Measurements from ENCODE around the gene NOVA2. TPM values are rescaled to one million over a fixed set of nuclear protein-coding genes. Genes with fewer than 3 reads are reported as not detected.

Gene NOVA2
- total and polyA plus RNA-seq, 10 donors = 0.42 to 12.5 (median 3.7) TPM

- peak; percentile 35 for DNase-seq
- WGBS, 5 donors = 85 to 98% (median 96%) methylated on average over 8 of the region's 8 CpGs
- H3K27ac ChIP-seq = no peak overlapping the region
- peaks cover 0 to 85% (median 0%) of the 10 kb centered on the region in 7 donors for H3K27me3 ChIP-seq (replicated peaks in 1 of 7)
- H3K36me3 ChIP-seq = no peaks in the 10 kb centered on the region
- no peak for TF ChIP-seq POLR2A (IDR thresholded peaks at IDR 0.05)
- no peak for TF ChIP-seq CTCF (IDR thresholded peaks at IDR 0.05 in 8 of 11, conservative IDR thresholded peaks at IDR 0.05 in 3 of 11)
- no peak for TF ChIP-seq POLR2AphosphoS5 (IDR thresholded peaks at IDR 0.05)
- peaks cover 0 to 32% (median 16%) of the 10 kb centered on the region in 6 donors for H3K4me1 ChIP-seq
- no peak overlapping the region for H3K4me3 ChIP-seq
- H3K9me3 ChIP-seq = peaks cover 0 to 13% (median 0%) of the 10 kb centered on the region in 8 donors
- intact Hi-C loops (cut with DNase I; ENCODE audit: low total_unique reads) = no loop called here
Measured at GRCh38 chr19:45953676-45954075, 20.0 kb downstream of the NOVA2 start.

GRCh38 chr19:45952686-45953505, 20.8 kb downstream of the NOVA2 start:
- Histone ChIP-seq H3K27ac (no peak overlapping the region), H3K4me1 (peaks cover 0 to 28% (median 16%) of the 10 kb centered on the region in 6 donors), H3K36me3 (no peaks in the 10 kb centered on the region), H3K9me3 (peaks cover 0 to 13% (median 0%) of the 10 kb centered on the region in 8 donors), H3K27me3 (replicated peaks in 1 of 7) (peaks cover 0 to 84% (median 0%) of the 10 kb centered on the region in 7 donors), H3K4me3 (peak overlapping the region in 7 of 8 donors; percentile 5 to 56 (median 21))
- WGBS, 5 donors = 16 to 40% (median 26%) methylated on average over 35 to 43 of the region's 43 CpGs
- TF ChIP-seq CTCF (IDR thresholded peaks at IDR 0.05 in 8 of 11, conservative IDR thresholded peaks at IDR 0.05 in 3 of 11) = no peak
- no peak for TF ChIP-seq POLR2A (IDR thresholded peaks at IDR 0.05)
- TF ChIP-seq POLR2AphosphoS5 (IDR thresholded peaks at IDR 0.05) = no peak
- DNase-seq = peak; percentile 71
- intact Hi-C loops (cut with DNase I; ENCODE audit: low total_unique reads) = no loop called here

- Histone ChIP-seq H3K36me3 (no peaks in the 10 kb centered on the region), H3K4me3 (peak overlapping the region in 2 of 8 donors; percentile 36 to 56), H3K9me3 (peaks cover 0 to 13% (median 0%) of the 10 kb centered on the region in 8 donors), H3K27ac (no peak overlapping the region), H3K27me3 (replicated peaks in 1 of 7) (peaks cover 0 to 85% (median 0%) of the 10 kb centered on the region in 7 donors), H3K4me1 (peaks cover 0 to 28% (median 16%) of the 10 kb centered on the region in 6 donors)
- no peak for TF ChIP-seq POLR2AphosphoS5 (IDR thresholded peaks at IDR 0.05)
- intact Hi-C loops (cut with DNase I; ENCODE audit: low total_unique reads) = no loop called here
- DNase-seq = no peak
- 51 to 62% (median 59%) methylated on average over 7 to 8 of the region's 8 CpGs for WGBS, 5 donors
Measured at GRCh38 chr19:45952341-45952685, 21.4 kb downstream of the NOVA2 start.

GRCh38 chr19:45947926-45948325, 25.7 kb downstream of the NOVA2 start:
- Histone ChIP-seq H3K4me3 (no peak overlapping the region), H3K9me3 (peaks cover 0 to 2% (median 0%) of the 10 kb centered on the region in 8 donors), H3K27me3 (replicated peaks in 1 of 7) (peaks cover 0 to 59% (median 0%) of the 10 kb centered on the region in 7 donors), H3K36me3 (no peaks in the 10 kb centered on the region), H3K27ac (no peak overlapping the region), H3K4me1 (peaks cover 0 to 6% (median 5%) of the 10 kb centered on the region in 6 donors)
- DNase-seq = no peak
- intact Hi-C loops (cut with DNase I; ENCODE audit: low total_unique reads) = no loop called here
- no peak for TF ChIP-seq POLR2A (IDR thresholded peaks at IDR 0.05)
- no peak for TF ChIP-seq CTCF (IDR thresholded peaks at IDR 0.05 in 8 of 11, conservative IDR thresholded peaks at IDR 0.05 in 3 of 11)
- TF ChIP-seq POLR2AphosphoS5 (IDR thresholded peaks at IDR 0.05) = no peak
- 89 to 100% (median 94%) methylated on average over 1 of the region's 1 CpG for WGBS, 5 donors
